Measurements from ENCODE around the gene FBXO30. TPM values are rescaled to one million over a fixed set of nuclear protein-coding genes. Genes with fewer than 3 reads are reported as not detected.

Gene FBXO30
- total RNA-seq, 4 donors from 2014 or later, result 8.6 to 38.3 (median 17.7) TPM

DNA sequence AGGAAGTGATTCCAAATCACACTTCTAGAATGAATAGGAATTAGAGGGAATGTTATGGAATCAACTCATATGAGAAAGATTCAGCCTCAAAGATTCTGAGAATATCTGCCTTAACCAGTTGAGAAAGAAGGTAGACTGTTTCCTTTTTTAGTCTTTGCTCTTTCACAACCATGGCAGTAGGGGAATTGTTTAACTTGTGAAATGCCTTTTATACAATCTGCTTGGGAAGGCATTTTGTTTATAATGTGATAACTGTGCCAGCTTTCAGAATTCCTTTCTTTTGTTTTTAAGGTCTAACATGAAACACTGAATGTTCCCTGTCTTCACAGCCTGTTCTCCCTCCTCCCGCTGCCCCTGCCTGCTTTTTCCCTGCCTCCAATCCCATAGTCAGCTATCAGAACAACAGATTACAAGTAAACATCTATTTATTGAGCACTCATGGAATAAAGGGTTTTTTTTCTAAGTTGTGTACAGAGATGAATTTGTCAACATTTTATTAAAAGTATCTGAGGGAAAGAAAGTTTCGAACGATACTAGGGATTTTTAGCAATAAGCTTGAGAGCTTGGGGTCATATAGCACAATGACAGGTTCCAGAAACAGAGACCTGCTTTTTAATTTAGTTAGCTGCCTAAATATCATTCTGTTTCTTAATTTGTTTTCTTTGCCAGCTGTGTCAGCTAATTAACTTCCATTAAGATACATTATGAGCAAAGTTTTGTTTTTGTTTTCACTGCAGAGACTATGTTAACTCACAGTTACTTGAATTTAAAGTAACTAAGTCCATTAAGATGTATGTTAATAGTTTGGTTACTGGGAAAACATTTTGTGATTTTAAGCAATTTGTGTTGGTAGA is 28.3 kb upstream of the FBXO30 start:
- in situ Hi-C loops (cut with MboI; ENCODE audit: low sequenced_read_pairs in 4 of 4) (no loop called here), intact Hi-C loops (cut with DNase I; ENCODE audit: low total_unique reads) (loop anchor here (5.0 kb wide), 1 partner anchor 49 kb away; no protein-coding TSS in a partner anchor)
- DNase-seq (no peak), ATAC-seq (no peak)
- Histone ChIP-seq H3K36me3 (no peaks in the 10 kb centered on the region), H3K9me3 (no peaks in the 10 kb centered on the region), H3K4me1 (peaks cover 13% of the 10 kb centered on the region in 2 donors), H3K27ac (no peak overlapping the region), H3K4me3 (no peak overlapping the region), H3K27me3 (no peaks in the 10 kb centered on the region)
- TF ChIP-seq POLR2A (IDR thresholded peaks at IDR 0.05), result no peak
- TF ChIP-seq, protein P1, sequence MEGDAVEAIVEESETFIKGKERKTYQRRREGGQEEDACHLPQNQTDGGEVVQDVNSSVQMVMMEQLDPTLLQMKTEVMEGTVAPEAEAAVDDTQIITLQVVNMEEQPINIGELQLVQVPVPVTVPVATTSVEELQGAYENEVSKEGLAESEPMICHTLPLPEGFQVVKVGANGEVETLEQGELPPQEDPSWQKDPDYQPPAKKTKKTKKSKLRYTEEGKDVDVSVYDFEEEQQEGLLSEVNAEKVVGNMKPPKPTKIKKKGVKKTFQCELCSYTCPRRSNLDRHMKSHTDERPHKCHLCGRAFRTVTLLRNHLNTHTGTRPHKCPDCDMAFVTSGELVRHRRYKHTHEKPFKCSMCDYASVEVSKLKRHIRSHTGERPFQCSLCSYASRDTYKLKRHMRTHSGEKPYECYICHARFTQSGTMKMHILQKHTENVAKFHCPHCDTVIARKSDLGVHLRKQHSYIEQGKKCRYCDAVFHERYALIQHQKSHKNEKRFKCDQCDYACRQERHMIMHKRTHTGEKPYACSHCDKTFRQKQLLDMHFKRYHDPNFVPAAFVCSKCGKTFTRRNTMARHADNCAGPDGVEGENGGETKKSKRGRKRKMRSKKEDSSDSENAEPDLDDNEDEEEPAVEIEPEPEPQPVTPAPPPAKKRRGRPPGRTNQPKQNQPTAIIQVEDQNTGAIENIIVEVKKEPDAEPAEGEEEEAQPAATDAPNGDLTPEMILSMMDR (IDR thresholded peaks at IDR 0.05 in 4 of 5, conservative IDR thresholded peaks at IDR 0.05 in 1 of 5), result no peak

DNA sequence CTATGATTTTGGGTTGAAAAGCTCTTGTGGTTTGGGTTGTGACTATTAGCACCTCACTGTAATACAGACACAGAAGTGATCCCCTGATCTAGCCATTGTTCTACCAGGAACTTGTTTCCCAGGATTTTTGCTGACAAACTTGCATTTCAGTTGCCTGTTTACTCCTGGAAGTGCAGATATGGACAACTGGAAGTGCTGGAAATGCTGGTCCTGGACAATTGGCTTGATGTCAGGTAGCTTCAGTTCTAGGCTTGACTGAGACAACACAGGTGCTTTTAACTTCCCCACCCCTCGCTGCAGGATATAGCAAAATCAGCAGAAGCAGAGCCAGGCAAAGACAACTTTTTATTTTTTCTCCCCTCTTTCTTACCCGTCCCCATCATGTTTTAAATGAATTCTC is 27.1 kb upstream of the FBXO30 start:
- Histone ChIP-seq H3K4me1 (peaks cover 13 to 16% of the 10 kb centered on the region in 2 donors), H3K27me3 (no peaks in the 10 kb centered on the region), H3K4me3 (no peak overlapping the region), H3K36me3 (no peaks in the 10 kb centered on the region), H3K9me3 (no peaks in the 10 kb centered on the region), H3K27ac (no peak overlapping the region)
- DNase-seq (no peak), ATAC-seq (no peak)
- intact Hi-C loops (cut with DNase I; ENCODE audit: low total_unique reads) (loop anchor here (5.0 kb wide), 1 partner anchor 51 kb away; no protein-coding TSS in a partner anchor), in situ Hi-C loops (cut with MboI; ENCODE audit: low sequenced_read_pairs in 4 of 4) (no loop called here)
- TF ChIP-seq POLR2A (IDR thresholded peaks at IDR 0.05), result no peak
- TF ChIP-seq, protein P1 (IDR thresholded peaks at IDR 0.05 in 4 of 5, conservative IDR thresholded peaks at IDR 0.05 in 1 of 5), result no peak

DNA sequence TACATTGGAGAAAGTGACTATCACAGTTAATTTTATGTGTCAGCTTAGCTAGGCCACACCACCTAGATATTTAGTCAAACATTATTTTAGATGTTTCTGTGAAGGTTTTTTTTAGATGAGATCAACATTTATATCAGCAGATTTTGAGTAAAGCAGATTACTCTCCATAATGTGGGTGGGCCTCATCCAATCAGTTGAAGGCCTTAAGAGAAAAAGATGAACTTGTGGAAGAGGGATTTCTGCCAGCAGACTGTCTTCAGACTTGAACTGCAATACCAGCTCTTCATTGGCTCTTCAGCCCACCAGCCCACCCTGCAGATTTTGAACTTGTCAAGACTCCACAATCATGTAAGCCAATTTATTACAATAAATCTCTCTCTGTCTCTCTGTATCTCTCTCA is 25.1 kb upstream of the FBXO30 start:
- no peaks in the 10 kb centered on the region for H3K9me3 ChIP-seq
- no peak for TF ChIP-seq POLR2A (IDR thresholded peaks at IDR 0.05)
- TF ChIP-seq, protein P1 (IDR thresholded peaks at IDR 0.05 in 4 of 5, conservative IDR thresholded peaks at IDR 0.05 in 1 of 5), result no peak
- H3K4me1 ChIP-seq, result peaks cover 14 to 19% of the 10 kb centered on the region in 2 donors
- H3K4me3 ChIP-seq, result no peak overlapping the region
- H3K36me3 ChIP-seq, result no peaks in the 10 kb centered on the region
- H3K27ac ChIP-seq, result no peak overlapping the region
- DNase-seq (no peak), ATAC-seq (no peak)
- in situ Hi-C loops (cut with MboI; ENCODE audit: low sequenced_read_pairs in 4 of 4) (no loop called here), intact Hi-C loops (cut with DNase I; ENCODE audit: low total_unique reads) (loop anchor here (5.0 kb wide), 2 partner anchors 53 to 63 kb away; no protein-coding TSS in a partner anchor)
- H3K27me3 ChIP-seq, result no peaks in the 10 kb centered on the region

DNA sequence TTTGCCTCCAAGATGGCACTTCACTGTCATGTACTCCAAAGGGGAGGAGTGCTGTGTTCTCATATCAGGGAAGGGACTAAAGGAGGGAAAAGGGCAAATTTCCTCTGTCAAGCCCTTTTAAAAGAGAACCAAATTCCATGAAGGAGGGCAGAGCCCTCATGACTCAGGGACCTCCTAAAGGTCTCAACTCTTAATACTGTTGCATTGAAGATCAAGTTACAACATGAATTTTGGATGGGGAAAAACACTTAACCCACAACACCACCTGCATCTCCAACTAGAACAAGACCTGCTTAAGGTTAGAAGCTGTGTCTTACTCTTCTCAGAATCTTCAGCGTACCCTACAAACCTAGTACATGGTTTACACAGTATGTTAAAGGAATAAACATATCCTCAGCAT is 23.7 kb upstream of the FBXO30 start:
- Histone ChIP-seq H3K27ac (no peak overlapping the region), H3K4me3 (no peak overlapping the region), H3K36me3 (no peaks in the 10 kb centered on the region), H3K27me3 (no peaks in the 10 kb centered on the region), H3K4me1 (peaks cover 10 to 13% of the 10 kb centered on the region in 2 donors), H3K9me3 (no peaks in the 10 kb centered on the region)
- in situ Hi-C loops (cut with MboI; ENCODE audit: low sequenced_read_pairs in 4 of 4) (no loop called here), intact Hi-C loops (cut with DNase I; ENCODE audit: low total_unique reads) (loop anchor here (5.0 kb wide), 1 partner anchor 64 kb away; no protein-coding TSS in a partner anchor)
- no peak for ATAC-seq
- TF ChIP-seq, protein P1 (IDR thresholded peaks at IDR 0.05 in 4 of 5, conservative IDR thresholded peaks at IDR 0.05 in 1 of 5), result no peak
- TF ChIP-seq POLR2A (IDR thresholded peaks at IDR 0.05), result no peak
- no peak for DNase-seq
